Left forelimb (tissue), 1 donor: Measurements from ENCODE around the gene EXOC3.
"Not testable (repeated sequence)": the region's sequence is repeated elsewhere in the genome, so short reads cannot be mapped to it uniquely, and the experiment has no call there.

Experiments used
- DNase-seq: peaks from one replicate; pipeline ENCODE4 v3.0.0-alpha.2; 2018; ENCODE audit warnings: low spot score

Gene EXOC3

DNA sequence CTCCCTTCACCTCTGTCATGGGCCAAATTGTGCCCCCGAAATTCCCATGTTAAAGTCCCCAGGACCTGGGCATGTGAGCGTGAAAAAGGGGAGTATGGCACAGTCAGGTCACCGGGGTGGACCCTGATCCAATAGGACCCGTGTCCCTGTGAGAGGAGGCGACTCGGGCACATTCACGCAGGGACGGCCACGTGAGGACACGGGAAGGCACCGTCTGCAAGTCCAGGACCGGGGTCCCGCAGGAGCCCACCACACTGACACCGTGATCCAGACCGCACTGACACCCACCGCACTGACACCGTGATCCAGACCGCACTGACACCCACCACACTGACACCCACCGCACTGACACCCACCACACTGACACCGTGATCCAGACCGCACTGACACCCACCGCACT is 43.6 kb downstream of the EXOC3 start:
- DNase-seq: not testable (repeated sequence)

DNA sequence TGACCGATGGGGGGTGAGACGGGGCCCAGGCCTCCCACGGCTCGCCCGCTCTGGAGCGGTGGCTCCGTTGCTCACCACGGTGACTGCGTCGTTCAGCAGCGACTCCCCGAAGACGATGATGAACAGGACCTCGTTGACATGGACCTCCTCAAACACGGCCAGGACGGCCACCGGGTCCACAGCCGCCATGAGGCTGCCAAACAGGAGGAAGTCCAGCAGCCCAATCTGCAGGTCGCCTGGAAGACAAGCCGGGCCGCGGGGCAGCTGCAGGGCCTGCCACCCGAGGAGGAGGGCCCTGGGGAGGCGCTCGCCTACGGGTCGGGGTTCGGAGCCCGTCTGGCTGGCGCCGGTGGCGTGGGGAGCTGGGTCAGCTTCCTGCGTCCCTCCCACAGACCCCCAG is 45.3 kb downstream of the EXOC3 start:
- DNase-seq: no peak

DNA sequence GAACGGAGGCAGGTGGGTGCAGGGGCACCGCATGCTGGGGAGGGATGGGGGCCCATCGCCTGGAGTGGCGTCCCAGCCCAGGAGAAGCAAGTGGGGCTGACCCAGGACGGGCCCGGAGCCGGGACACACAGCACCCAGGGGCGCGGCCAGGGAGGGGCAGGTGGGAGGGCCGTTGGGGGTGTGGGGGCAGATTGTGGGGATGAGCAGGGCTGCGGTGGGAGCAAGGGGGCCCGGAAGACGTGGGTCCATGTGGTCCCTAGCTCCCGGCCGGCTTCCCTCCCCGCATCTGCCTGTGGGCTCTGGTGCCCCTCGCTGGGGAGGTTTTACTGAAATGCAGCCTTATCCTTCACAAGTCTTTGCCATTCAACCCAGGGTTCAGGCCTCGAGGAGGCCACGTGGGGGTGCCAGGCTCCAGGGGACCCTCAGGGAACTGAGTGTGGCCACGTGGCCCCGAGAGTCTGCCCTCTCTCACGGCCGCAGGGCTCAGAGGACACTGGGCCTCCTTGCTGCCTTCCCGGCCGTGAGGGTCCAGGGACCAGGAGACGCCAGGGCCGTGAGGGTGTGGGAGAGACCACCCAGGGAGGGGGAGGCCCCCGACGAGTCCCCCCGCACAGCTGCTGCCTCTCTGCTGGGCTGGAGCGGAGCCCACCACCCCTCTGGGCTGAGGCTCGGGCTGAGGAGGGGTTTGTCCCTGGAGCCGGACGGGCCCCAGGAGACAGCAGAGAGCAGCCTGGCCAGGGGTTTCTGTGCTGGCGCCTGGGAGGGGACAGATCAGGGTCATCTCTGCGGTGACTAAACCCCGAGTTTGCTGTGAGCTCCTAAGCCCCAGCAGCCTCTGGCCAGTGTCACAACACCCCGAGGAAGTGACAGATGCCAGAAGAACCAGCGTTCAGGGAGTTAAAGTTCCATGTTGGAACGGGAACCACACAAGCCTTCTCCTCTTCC is 46.0 kb downstream of the EXOC3 start:
- no peak for DNase-seq

DNA sequence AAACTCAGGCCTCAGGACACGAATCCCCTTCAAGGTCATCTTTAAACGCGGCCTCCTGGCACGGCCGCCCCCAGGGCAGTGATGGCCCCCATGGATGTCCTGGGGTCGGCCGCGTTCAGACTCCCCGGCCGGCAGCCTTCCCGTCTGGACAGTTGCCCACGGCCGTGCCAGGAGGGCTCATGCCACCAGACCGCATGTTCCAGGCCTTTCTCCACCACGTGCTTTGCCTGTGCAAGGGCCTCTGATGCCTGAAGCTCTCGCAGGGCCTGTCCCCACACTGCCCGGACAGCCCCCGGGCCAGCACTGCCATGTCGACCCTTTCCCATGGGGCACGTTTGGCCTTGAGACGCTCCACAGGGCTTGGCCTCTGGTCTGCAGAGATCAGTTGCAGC is 46.7 kb downstream of the EXOC3 start:
- no peak for DNase-seq

DNA sequence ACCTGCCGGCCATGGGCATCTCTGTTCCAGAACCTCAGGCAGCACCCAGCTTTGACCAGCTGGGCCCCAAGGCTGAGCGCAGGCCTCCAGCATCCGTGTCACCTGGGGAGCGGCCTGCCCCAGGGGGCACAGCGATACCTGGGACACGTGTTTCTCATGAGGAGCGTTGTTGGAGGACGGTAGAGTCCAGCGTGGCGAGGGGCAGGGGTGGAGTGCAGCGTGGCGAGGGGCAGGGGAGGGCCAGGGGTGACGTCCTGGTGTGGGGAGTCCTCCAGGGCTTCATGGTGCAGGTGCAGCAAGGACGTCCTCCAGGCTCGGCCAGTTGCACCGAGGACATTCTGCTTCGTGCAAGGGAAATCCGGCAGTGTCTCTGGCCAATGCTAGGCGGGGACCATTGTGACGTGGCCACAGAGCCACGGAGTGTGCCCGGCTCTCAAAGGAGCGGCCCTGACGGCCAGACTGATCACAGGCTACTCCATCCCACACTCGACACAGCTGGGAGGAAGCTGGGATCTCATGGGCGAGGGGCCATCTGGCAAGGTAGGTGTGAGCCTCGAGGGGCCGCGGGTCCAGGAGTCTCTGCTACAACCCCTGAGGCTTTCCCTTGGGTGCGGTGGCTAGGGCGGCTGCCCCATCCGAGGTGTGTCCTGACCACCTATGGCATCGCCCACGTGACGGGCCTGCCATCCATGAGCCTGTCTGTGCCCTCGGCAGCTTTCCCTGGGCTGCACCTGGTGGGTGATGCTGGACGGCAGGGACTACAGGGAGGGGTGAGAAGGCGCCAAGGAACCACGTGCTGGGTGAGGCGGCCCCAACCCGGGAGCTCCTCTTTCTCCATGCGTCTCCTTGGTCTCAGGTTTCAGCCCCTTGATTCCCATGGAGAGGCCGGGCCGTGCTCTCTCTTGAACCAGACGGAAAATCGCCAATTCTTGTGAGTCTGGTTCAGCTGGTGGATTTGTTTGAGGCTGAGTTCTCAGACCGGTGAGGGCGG is 47.4 kb downstream of the EXOC3 start:
- no peak for DNase-seq

DNA sequence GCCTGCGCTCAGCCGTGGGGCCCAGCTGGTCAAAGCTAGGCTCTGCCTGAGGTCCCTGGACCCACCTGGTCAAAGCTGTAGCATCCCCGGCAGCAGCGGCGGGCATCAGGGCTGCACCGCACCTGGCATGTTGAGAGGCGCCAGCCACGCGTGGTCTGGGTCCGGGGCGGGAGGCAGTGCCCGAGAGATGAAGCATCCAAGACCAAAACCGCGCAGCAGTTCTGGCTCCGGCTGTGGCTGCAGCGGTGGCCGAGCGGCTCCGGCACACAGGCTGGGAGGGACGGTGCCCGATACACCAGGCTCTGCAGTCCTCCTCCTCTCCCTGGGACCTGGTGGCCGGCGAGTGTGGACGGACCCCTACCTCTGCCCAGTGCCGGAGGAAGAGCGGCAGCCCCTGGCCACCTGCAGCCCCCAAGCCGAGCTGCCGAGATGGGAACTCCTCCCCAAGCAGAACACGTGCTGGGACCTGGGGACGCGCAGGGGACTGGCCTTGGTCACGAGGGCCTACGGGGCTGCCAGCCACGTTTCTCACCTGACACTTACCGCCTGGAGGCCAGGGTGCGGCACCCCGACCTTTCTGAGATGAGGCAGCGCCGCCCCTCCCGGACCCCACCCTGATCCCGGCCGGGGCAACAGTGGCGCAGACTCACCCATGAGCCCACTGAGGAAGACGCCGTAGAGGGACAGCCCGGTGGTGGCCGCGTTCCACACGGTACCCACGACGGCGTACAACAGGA is 48.3 kb downstream of the EXOC3 start:
- no peak for DNase-seq

DNA sequence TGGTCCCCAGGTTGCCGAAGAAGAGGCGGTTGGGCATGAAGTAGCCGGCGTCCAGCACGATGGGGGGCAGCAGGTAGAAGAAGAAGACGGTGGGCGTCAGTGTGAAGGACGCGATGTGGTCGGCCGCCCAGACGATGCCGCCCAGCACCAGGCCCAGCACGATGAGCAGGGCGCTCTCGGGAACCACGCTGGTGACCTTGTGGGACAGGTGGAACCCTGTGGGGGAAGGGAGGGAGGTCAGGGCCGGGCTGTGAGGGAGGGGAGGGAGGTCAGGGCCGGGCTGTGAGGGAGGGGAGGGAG is 48.8 kb downstream of the EXOC3 start:
- no peak for DNase-seq

DNA sequence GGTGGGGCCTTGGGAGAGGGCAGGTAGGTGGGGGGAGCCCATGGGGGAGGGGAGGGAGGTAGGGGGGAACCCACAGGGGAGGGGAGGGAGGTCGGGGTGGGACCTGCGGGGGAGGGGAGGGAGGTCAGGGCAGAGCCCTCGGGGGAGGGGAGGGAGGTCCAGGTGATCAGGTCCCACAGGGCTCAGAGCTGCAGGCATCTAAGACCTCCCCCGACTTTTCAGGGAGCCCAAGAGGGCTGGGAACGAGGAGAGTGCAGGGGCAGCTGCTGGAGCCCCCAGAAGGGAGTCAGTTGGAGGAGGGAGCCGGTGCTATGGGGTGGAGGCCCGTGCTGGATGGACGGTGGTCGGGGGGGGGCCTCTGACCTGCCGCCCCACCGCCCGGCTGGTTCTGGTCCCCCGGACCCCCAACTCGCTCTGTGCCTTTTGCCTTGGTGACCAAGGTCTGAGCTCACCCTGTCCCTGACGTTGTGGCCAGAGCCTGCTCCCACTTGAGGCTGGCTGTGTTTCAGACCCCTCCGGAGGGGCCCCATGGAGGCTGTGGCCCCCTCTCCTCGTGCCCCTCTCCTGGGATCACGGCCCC is 49.4 kb downstream of the EXOC3 start:
- no peak for DNase-seq

DNA sequence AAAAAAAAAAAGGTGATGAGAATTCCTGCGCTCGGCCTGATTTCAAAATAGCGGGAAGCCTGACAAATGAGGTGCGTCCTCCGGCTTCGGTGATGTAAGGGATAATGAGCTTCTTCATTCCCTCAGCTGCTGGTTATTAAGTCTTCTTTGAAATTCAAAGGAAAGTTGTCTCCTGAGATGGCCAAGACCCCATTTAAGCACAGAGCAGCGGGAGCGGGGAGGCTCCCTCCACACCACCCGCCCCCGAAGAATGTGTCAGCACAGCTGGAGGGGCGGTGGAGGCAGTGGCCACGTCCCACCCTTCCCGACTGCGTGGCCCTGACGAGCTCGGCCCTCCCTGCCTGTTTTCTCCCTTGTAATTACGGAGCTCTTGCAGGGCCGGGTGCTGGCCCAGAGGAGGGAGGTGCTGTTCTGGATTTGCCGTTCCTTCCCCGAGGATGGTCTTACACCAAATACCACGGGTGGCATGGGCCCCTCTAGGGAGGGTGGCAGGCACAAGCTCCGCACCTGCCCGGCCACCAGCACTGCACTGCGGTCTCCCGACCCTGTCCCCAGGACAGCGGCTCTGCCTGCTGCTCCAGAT is 50.2 kb downstream of the EXOC3 start:
- DNase-seq: no peak

DNA sequence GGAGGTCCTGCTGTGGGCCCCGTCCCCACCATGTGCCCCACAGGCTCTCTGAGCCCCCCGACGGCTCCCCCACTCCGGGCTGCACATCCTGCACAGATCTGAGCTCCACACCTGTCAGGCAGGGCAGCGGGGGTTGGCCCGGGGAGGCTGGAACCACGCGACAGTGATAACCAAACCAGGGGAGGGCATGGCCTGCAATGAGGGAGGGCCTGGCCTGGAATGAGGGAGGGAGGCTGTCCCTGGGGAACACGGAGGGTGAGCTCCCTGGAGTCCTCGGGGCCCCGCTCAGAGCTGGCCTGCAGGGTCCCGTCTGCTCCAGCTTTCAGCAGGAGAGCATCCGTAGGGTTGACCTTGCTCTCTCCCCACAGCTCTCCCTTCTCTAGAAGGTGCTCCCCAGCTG is 50.8 kb downstream of the EXOC3 start:
- DNase-seq: no peak

DNA sequence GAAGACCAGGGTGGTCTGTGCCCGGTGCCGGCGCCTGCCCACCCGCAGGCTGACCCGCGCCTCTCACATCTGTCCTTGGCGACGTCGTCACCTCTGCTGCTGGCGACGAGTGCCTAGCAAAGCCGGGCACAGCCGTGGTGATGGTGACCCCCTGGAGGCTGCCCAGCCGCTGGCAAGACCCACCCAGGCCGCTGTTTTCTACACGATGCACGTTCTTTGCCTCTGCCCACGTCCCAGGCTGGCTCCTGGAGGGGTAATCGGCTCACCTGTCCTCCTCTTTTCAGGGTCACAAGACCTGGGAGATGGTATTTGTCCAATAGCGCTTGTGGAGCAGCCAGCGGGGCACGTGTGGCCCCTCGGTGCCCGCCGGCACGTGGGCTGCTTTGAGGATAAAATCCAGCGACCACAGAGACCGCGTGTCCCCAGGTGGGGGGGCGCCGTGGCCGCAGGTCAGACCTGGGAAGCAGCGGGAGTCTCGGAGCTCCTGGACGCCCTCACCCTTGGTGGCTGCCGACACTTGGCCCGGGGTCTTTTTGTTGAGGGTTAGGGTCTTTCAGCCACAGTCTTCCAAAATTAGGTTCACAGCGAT is 51.8 kb downstream of the EXOC3 start:
- DNase-seq: no peak

DNA sequence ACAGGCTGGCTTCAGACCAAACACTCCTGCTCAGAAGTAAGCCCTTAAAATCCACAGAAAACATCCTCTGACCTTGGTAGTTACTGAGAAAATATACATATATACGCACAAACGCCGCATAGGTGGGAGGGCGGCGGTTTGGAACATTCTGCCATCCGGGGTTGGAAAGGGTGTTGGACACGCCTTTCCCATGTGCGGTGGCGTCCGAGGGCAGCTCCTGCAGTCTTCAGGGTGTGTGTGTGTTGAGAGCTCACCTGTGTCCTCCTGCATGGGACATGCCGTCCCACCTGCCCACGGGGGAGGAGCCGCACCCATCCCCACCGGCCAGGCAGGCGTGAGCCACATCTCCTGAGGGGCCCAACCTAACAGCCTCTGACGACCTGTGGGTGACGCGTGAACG is 53.1 kb downstream of the EXOC3 start:
- no peak for DNase-seq

DNA sequence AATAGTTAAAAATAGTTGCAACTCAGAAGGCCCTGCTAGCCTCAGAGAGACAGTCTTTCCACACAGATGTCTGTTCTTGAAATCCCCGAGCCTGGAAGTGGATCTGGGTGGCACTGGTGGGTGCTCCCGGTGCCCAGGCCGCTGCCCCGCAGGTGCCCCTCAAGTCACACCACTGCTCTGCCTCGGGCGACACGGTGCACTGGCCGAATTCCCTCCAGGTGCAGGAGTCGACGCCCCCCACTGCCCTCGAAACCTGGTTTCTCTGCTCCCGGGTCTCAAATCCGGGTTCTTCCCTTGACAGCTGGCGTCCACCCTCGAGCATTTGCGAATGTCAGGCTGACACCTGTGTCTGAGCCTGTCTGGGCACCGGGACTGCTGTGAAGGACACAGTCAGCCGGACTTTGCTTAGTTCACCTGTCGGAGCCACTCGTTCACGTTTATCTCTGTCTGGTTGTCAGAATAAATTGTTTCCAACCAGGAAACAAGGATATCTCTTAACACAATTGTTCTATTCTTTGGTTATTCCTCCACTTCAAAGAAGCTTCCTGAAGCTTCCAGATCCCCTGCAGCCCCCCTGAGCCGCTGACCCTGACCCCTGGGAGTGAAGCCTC is 54.2 kb downstream of the EXOC3 start:
- no peak for DNase-seq

DNA sequence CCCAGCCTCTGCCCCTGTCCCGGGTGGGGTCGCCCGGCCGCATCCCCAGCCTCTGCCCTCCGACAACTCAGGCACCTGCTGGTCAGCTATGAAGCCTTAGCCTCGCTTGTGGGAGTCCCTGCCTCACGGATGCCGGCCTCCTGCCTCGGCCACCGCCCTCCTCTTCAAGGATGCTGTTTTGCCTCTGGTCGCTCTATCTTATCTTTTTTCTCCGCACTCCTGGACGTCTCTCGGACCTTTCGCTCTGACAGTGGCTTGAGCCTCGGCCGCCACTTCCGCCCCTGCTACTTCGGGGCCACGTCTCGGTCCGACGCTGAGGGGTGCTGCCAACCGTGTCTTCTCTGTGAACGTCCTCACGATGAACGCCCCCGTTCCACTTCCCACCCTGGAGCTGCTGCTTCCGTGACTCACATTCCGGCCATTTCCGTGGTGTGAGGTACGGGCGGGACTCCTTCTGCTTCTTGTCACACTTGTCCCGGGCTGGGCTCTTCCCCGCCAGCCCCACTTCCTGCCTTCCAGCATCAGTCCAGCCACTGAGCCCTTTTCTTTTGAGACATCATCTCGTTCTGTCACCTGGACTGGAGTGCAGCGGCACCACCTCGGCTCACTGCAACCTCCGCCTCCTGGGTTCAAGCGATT is 55.0 kb downstream of the EXOC3 start:
- DNase-seq: no peak

DNA sequence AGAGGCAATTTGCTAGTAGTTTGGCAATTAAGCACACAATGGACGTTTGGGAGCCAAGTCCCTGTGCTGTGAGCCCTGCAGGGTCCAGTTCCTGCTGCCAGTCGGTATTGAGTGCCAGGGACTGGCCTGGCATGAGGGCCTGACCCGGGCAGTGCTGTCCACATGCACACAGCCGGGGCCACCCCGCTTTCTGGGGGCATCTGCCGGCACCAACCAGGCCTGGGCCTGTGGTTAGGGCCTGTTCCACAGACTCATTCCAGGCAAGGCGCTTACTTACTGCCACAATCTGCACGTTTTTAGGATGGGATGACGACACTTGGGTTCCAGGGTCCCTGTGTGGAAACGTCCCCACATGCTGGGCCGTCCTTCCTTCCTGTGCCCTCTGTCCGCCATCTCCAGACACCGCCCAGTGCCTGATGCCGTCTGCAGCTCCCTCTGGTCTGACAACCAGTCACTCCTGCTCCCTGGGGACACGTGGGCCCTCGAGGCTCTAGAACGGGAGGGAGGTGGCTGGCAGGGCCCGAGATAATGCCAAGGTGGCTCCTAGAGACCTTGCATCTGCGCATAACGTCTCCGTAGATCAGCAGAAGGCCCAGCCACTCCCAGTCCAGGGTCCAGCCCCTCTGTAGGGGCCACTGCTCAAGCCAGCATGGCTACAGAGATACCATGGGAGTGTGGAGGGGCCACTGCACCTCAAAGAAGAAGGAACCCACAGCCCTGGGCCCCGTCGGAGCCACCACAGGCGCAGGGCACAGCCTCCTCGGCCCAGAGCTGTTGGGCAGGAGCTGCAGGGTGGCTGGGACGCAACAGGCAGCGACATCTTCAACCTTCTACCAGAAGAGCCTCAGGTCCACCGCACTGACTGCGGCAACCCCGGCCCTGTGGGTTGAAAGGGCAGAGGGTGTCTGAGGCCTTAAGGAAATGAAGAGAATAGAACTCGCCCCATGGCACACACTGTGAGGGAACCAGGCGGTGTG is 56.5 kb downstream of the EXOC3 start:
- no peak for DNase-seq

DNA sequence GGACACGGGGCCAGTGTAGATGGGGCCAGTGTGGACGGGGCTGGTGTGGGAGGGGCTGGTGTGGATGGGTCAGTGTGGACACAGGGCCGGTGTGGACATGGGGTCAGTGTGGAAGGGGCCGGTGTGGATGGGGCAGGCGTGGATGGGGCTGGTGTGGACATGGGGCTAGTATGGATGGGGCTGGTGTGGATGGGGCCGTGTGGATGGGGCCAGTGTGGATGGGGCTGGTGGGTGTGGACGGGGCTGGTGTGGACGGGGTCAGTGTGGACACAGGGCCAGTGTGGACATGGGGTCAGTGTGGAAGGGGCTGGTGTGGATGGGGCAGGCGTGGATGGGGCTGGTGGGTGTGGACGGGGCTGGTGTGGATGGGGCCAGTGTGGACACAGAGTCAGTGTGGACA is 57.5 kb downstream of the EXOC3 start:
- no peak for DNase-seq

DNA sequence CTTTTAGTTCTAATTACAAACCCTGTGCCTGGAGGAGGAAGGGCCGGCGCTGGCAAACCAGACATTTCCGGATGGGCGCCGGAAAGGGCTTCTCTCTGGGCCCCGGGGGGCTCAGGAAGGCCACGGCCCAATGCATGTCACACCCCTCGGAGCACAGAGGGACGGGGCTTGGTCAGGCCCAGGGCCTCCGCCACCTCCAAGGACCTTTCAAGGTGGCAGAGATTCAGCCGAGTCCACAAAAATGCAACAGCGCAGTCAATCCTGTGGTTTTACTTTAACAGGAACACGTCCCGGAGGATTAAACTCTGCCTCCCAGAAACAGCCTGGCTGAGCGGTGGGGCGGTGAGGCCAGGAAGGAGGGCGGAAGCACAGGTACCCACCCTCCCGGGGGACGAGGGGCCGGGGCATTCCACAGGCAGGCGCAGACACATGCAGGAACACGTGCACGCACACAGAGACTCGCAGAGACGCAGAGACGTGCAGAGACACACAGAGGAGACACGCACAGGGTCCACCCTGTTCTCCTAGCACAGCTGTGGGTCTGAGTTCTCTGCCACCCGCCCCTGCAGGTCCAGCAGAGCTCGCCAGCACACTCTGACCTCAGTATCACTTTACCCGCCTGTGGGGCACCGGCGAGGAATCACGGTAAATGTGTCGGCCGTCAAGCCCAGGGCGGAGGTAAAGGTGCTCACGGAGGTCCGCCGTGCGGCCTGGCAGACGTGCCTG is 58.3 kb downstream of the EXOC3 start:
- DNase-seq: no peak

DNA sequence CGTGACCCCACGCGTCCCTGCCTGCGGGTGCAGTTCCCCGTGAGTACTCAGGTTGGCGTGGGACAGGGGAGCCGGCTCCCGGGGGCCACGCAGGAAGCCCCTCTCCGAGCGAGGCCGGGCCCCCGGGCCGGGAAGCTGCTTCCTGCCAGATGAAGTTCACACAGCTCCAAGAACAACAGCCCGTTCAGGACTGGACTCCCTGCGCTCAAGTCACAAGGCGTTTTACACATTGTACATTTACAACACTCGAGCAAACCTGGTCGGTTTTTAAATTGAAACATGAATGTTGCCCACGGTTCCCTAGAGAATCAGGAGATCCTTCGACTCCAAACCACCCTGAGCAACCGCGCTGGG is 58.8 kb downstream of the EXOC3 start:
- no peak for DNase-seq
